GM12892 (cell line): ENCODE data around the gene RPS6KA2.

Source experiments
- DNase-seq: peaks from one replicate; pipeline ENCODE4 v3.0.0; 2011; ENCODE audit not compliant: insufficient read length
- FAIRE-seq: peaks from 2 replicates; lab custom pipeline; 2011; peaks lifted over from hg19 to GRCh38; lab: Jason Lieb, UNC
- POLR2A ChIP-seq: IDR thresholded peaks from 2 replicates; pipeline ENCODE4 v1.6.1; 2011; ENCODE audit warnings: low read depth, low read length, control low read depth
- POLR2AphosphoS5 ChIP-seq: IDR thresholded peaks from 2 replicates; pipeline ENCODE4 v1.6.1; 2011; ENCODE audit warnings: low read depth, low read length, control low read depth
- TAF1 ChIP-seq: IDR thresholded peaks from 2 replicates; pipeline ENCODE4 v1.6.1; 2011; ENCODE audit warnings: low read depth, mild to moderate bottlenecking, control low read depth, low read length, borderline replicate concordance

Gene RPS6KA2

GRCh38 chr6:166567107-166567506 lies 59.9 kb downstream of the RPS6KA2 start:
- FAIRE-seq, result no peak
- DNase-seq, result no peak
- TF ChIP-seq POLR2AphosphoS5 (no peak), TAF1 (no peak), POLR2A (no peak)

- TF ChIP-seq POLR2AphosphoS5, result no peak
- no peak for TF ChIP-seq POLR2A
- TF ChIP-seq TAF1, result no peak
- DNase-seq (no peak), FAIRE-seq (no peak)
Observed at GRCh38 chr6:166566026-166567011, 60.7 kb downstream of the RPS6KA2 start.

GRCh38 chr6:166565084-166565967 lies 61.7 kb downstream of the RPS6KA2 start:
- no peak for TF ChIP-seq POLR2A
- TF ChIP-seq POLR2AphosphoS5, result no peak
- no peak for TF ChIP-seq TAF1
- FAIRE-seq (no peak), DNase-seq (no peak)

GRCh38 chr6:166563805-166564204 lies 63.2 kb downstream of the RPS6KA2 start:
- TF ChIP-seq TAF1 (no peak), POLR2AphosphoS5 (no peak)
- FAIRE-seq (no peak), DNase-seq (no peak)

GRCh38 chr6:166563200-166563599 lies 63.9 kb downstream of the RPS6KA2 start:
- no peak for FAIRE-seq
- TF ChIP-seq TAF1 (no peak), POLR2AphosphoS5 (no peak), POLR2A (no peak)
- DNase-seq, result no peak

GRCh38 chr6:166562726-166563125 lies 64.3 kb downstream of the RPS6KA2 start:
- no peak for DNase-seq
- TF ChIP-seq POLR2A, result no peak
- no peak for TF ChIP-seq TAF1
- FAIRE-seq, result no peak

- DNase-seq (no peak), FAIRE-seq (no peak)
- TF ChIP-seq POLR2AphosphoS5, result no peak
- TF ChIP-seq TAF1, result no peak
- no peak for TF ChIP-seq POLR2A
Observed at GRCh38 chr6:166561771-166562359, 65.2 kb downstream of the RPS6KA2 start.

GRCh38 chr6:166560222-166560621 lies 66.8 kb downstream of the RPS6KA2 start:
- FAIRE-seq (no peak), DNase-seq (no peak)
- TF ChIP-seq TAF1, result no peak
- TF ChIP-seq POLR2A, result no peak
- TF ChIP-seq POLR2AphosphoS5, result no peak

GRCh38 chr6:166559662-166560061 lies 67.4 kb downstream of the RPS6KA2 start:
- DNase-seq (no peak), FAIRE-seq (no peak)
- TF ChIP-seq POLR2AphosphoS5 (no peak), TAF1 (no peak), POLR2A (no peak)

GRCh38 chr6:166559211-166559610 lies 67.8 kb downstream of the RPS6KA2 start:
- TF ChIP-seq POLR2A (no peak), TAF1 (no peak), POLR2AphosphoS5 (no peak)
- FAIRE-seq, result no peak
- DNase-seq, result no peak

- no peak for FAIRE-seq
- no peak for TF ChIP-seq POLR2AphosphoS5
- TF ChIP-seq TAF1, result no peak
- TF ChIP-seq POLR2A, result no peak
- no peak for DNase-seq
Observed at GRCh38 chr6:166558156-166559005, 68.7 kb downstream of the RPS6KA2 start.
